Measurements from ENCODE around the gene CLEC14A. TPM values are rescaled to one million over a fixed set of nuclear protein-coding genes. Genes with fewer than 3 reads are reported as not detected.

CLEC14A gene
- total RNA-seq, 4 donors from 2014 or later, result 11.4 to 101 (median 27.5) TPM

DNA sequence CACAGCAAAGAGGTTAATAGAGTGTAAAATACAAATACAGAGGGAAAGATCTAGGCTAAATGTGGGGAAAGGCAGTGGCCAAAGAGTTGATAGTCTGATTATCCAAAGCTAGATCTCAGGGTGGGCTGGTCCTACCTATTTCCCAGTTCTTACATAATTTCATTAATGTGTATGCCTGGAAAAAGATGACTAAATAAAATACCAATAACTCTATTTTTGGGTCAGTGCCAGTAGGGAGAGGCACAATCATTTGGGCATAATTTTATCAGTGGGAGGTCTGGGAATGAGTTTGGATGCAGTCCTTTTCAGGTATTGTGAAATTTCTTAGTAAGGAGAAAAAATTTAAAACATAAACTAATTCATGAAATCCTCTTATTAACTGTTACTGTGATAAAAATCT lies 30.6 kb upstream of the CLEC14A start:
- TF ChIP-seq, protein P1, sequence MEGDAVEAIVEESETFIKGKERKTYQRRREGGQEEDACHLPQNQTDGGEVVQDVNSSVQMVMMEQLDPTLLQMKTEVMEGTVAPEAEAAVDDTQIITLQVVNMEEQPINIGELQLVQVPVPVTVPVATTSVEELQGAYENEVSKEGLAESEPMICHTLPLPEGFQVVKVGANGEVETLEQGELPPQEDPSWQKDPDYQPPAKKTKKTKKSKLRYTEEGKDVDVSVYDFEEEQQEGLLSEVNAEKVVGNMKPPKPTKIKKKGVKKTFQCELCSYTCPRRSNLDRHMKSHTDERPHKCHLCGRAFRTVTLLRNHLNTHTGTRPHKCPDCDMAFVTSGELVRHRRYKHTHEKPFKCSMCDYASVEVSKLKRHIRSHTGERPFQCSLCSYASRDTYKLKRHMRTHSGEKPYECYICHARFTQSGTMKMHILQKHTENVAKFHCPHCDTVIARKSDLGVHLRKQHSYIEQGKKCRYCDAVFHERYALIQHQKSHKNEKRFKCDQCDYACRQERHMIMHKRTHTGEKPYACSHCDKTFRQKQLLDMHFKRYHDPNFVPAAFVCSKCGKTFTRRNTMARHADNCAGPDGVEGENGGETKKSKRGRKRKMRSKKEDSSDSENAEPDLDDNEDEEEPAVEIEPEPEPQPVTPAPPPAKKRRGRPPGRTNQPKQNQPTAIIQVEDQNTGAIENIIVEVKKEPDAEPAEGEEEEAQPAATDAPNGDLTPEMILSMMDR (IDR thresholded peaks at IDR 0.05; ENCODE audit: low read depth), result no peak

DNA sequence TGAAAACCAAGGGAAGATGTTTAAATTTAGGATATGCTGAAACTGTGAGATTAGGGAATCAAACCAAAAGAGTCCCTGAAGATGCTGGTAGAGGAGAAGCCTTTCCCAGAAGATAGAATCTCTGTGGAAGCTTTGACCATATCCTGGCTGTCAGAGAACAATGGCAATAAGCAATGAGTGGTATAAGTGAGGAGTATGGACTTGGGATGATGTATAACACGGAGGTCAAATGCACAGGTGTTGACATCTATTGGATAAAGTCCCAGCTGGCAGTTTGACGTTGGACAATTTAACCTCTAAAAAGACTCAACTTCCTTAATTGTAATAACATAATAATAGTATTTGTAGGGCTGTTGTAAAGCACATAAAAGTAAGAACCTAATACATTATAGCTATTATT lies 30.1 kb upstream of the CLEC14A start:
- TF ChIP-seq, protein P1 (IDR thresholded peaks at IDR 0.05; ENCODE audit: low read depth), result no peak

DNA sequence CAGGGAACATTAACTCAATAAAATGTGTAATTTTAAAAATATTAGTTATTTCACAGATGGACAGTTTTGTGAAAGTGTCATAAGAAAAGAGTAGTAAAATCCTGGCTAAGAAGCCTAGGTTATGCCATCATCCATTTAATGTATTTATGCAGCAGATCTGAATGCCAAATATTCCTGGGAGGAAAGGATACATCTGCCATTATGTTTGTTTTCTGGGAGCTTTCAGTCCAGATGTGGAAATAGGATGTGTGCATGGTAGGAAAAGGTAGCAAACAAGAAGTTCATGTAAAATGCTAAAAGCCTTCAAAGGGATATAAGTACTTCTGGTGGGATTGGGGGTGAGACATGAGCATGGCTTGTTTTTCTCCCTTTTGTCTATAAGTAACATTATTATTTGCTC lies 27.0 kb upstream of the CLEC14A start:
- TF ChIP-seq, protein P1 (IDR thresholded peaks at IDR 0.05; ENCODE audit: low read depth), result no peak

DNA sequence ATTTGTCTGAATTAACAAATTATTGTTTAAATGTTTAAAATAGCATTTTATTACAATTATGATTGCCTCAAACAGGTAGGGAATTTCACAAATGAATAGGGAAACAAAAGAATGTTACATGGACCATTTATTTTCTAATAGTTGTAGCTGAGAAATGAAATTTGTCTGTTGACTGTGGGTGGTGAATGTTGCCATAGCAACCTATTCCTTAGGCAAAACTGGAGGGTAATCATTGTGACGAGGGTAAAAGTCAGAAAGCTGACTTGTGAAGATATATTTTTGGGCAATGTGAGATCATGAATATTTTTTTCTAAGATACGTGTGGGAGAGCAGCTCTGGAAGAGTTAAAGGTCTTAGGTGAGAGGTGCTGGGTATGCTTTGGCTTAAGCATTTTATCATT lies 24.2 kb upstream of the CLEC14A start:
- TF ChIP-seq, protein P1 (IDR thresholded peaks at IDR 0.05; ENCODE audit: low read depth), result no peak

DNA sequence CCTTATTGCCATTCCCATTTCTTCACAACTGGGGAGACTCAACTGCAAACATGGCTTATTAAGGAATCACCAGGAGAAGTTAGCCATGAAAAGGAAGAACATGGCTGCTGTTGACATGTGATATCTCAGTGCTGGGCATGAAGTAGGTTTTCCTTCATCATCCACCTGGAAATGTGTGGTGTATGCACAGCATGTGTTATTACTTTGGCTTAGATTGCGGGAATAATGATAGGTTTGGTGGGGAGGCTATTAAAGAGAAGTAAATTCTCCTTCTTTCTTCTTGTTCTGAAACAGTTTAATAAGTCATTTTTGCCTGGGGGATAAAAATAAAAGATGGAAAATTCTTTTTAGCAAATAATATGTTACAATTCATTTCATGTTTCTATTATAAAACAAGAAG lies 23.7 kb upstream of the CLEC14A start:
- TF ChIP-seq, protein P1 (IDR thresholded peaks at IDR 0.05; ENCODE audit: low read depth), result no peak

DNA sequence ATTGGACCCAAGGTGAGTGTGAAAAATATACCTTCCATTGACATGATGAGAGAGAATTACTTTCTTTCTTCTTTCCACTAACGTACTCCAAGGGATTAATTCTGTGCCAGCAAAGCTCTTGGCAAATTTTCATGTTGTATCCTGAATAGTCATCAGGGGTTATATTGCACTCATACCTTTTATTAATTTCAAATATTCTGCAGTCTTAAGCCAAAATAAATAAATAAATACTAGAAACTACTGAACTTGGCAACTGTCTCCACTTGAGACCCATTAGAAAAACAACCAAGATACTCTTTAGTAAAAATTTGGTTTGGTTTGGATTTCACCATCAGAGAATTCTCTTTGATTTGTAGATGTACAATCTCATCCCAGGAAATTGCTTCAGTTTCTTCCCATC lies 22.1 kb upstream of the CLEC14A start:
- TF ChIP-seq, protein P1 (IDR thresholded peaks at IDR 0.05; ENCODE audit: low read depth), result no peak

DNA sequence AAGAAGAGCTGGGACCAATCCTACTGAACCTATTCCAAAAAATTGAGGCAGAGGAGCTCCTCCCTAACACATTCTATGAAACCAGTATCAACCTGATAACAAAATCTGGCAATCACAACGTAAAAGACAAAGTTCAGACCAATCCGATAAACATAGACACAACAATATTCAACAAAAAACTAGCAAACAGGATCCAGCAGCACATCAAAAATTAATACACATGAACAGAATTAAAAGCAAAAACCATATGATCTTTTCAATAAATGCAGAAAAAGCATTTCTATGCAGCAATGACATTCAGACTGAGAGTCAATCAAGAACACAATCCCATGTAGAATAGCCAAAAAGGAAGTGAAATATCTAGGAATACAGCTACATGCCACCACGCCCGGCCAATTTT lies 7.0 kb upstream of the CLEC14A start:
- TF ChIP-seq, protein P1 (IDR thresholded peaks at IDR 0.05; ENCODE audit: low read depth), result no peak
